Stimulated activated CD4-positive, alpha-beta T cell treated with anti-CD3 and anti-CD28 coated beads, Interleukin-15, amount 100 ng/mL, for 48 hours (primary cell): ENCODE measurements around the gene ZBTB7B.
"Not testable (repeated sequence)": the region's sequence is repeated elsewhere in the genome, so short reads cannot be mapped to it uniquely, and the experiment has no call there.

ENCODE experiments used
- DNase-seq, 2 donors: peaks; one replicate each; pipeline ENCODE4 v3.0.0-alpha.2; 2020; ENCODE audit warnings: low read depth in 2 of 2

The ZBTB7B gene

DNA sequence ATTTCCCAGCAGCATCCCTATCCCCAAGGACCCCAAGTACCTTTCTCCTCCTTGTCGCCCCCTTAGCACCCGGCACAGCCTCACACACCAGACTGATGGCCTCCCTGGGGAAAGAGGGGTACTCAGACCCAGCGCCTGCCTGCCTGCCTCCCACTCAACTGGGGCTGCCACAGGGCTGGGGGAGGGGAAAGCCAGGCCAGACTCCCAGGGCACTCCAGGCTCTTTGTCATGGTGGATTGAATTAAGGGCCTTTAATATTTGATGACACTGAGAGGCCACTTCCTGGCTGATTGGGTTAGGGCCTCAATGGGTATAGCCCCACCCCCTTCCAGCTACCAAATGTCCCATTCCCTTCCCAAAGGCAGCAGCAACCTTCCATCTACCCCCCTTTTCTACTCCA lies 33.9 kb upstream of the ZBTB7B start:
- DNase-seq = no peak

DNA sequence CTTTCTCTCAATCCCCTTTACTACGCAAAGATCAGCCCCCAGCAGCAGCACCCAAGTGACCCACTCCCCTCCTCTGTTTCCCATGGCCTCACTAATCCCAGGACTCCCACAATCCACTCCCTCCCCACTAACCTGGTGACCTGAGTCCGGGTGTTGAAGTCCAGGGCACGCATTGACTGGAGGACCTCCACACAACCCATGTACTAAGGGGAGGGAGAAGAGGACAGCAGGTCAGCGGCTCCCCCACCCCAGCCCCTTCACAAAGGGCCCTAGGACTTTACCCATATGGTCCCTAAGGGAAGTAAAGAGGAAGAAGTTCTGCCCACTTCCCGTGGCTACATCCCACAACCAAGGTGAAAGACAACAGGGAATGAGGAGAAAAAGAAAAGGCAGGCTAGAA lies 33.4 kb upstream of the ZBTB7B start:
- DNase-seq = no peak

DNA sequence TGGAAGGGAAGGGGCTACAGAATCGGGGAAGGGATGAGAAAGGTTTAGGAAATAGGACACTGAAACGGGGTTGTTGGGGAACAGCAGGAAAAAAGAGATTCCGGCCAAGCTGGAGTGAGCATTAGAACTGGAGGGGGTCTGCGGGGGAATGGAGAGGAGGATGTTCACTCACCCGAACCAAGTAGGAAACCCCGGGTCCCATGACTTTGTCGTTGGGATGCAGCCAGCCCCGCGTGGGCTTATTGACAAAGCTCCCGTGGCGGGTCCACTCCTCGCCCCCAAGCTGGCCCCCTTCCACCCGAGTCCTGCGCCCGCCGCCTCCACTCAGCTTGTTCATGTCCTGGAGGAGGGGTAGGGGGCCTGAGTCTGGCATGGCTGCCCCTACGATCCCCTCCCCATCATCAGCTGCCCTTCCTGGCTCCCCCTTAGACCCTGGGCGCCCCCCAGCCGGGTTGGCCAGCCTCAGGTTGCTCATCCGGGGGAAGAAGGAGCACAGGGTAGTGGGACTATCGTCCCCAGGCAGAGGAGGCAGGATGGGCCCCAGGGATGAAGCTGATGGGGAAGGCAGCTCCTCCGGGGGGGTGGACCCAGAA lies 32.6 kb upstream of the ZBTB7B start:
- DNase-seq = no peak

DNA sequence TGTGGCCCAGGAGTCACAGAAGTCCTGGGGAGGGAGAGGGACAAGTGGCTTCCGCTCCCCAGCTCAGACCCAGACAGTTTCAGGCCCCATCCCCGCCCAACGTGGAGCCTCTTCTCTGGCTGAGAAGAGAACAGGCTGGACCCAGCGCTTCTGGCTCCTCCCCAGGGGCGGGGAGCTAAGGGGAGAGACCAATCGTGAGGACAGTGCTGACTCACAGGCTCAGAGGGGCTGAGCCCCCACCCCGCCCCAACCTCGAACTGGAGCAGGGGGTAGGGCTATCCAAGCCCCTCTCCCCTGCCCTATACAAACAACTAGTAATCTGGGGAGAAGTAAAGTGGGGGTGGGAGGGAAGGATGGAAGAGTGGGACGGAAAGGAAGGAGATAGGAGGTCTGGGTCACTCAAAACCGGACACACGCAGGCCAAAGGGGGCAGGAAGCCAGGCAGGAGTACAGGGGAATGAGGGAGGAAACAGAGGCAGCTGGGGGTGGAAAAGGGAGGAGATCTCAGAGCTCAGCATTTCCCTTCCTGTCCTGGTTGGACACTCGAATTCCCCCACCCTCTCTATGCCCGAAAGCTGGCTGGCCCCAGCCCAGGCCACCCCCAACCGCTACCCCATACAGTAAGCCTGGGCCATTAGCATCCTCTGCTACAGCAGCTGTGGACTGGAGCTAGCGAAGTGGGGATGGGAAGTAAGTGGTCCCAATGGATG lies 31.8 kb upstream of the ZBTB7B start, which contains the start of gene SHC1:
Gene SHC1, minus strand, starts transcription at position 117 of the 710 bp plus-strand sequence. CDS start 221 bp downstream, outside the sequence.
- DNase-seq = peak in 1 of 2 donors; percentile 31

DNA sequence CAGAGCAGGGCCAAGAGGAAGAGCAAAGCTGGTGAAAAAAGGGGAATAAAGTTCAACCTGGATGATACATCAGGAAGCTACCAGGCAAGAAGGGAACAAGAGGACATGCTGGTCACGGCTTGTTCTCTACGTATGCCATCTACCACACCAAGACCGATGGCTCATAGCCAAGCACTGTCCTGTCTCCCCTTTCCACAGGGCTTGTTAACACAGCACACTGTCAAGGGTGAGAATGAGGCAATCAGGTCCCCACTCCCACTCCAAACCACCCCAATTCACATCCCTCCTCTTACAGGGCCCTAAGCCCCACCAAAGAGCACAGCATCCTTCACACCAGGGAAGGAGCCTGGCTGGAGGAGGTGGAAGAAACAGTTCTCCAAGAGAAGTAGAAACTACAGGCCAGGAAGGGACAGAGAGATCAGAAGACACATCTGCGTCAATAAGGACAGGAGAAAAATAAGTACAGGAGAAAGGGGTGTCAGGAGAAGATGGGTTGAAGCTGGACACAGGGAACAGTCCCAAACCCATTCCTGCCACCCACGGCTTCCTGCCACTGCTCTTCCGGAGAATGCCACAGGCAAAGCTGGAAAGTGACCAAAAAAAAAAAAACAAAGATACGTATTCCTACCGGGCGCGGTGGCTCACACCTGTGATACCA lies 31.1 kb upstream of the ZBTB7B start:
- DNase-seq = no peak

DNA sequence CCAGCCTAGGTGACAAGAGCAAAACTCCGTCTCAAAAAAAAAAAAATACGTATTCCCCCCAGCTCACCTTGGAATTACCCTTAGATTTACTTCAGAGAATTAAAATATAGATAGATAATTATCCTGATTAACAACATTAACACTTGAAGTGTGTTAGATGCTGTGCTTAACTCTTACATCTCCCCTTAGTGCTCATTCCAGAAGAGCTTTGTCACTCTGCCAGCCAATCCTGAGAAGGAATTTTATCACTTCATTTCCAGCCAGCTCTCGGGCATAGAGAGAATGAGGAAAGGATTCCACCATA lies 30.4 kb upstream of the ZBTB7B start:
- no peak for DNase-seq

DNA sequence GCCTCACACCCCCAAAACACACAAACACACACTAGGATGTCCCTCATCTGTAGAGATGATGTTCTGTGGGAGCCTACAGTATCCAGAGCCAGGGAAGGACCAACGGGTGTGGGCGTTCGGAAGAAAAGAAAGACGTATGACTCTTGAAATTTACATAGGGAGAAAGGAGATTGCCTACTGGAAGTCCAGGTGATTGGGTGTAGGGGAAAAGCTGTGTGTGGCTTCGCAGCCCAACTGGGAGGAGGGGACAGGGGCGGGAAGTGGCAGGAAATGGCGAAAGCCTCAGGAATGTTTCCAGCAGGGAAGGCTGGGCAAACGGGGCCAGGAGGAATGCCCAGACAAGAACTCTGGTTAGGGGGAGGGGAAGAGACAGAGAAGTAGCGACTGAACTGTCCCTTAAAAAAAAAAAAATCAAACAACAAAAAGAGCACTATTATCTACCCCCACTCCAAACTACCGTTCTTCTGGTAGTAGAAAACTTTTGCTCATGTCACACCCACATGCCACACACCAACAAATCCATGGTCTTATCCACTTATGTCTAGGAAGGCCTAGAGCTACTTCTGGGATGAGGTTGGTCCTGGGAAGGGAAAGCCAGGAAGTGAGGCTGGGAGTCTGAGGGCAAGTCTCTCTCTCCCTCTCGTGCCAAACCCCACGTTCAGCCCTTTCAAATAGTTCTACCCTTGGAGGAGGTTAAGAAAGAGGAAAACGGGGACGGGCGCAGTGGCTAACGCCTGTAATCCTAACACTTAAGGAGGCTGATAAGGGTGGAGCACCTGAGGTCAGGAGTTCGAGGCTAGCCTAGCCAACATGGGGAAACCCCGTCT lies 29.9 kb upstream of the ZBTB7B start:
- DNase-seq = no peak

DNA sequence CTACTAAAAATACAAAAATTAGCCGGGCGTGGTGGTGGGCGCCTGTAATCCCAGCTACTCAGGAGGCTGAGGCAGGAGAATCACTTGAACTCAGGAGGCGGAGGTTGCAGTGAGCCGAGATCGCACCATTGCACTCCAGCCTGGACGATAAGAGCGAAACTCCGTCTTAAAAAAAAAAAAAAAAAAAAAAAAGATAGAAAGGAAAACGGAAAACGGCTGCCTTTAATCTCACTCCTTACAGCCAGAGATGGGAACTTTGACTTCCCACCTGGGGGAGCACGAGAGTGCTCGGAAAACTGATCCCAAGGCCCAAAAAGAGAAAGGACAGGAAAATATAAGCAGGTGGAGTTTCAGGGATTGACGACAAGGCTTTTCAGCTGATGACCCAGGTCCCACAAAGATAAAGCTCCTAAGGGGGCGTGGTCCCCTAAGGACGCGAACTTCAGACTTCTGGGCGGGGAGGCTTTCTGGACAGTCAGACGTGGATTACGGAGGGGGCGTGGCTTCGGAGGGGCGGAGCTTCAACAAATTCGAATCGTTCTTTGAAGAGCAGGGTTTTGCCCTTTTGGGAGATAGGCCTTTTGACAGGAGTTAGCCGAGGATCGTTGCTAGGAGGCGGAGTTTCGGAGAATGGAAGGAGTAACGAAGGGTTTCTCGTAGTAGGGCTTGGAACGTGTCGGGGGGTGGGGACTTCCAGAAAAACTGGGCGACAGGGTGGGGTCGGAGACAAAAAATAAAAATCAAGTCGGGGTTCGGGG lies 29.1 kb upstream of the ZBTB7B start:
- peak; percentile 92 to 95 for DNase-seq

DNA sequence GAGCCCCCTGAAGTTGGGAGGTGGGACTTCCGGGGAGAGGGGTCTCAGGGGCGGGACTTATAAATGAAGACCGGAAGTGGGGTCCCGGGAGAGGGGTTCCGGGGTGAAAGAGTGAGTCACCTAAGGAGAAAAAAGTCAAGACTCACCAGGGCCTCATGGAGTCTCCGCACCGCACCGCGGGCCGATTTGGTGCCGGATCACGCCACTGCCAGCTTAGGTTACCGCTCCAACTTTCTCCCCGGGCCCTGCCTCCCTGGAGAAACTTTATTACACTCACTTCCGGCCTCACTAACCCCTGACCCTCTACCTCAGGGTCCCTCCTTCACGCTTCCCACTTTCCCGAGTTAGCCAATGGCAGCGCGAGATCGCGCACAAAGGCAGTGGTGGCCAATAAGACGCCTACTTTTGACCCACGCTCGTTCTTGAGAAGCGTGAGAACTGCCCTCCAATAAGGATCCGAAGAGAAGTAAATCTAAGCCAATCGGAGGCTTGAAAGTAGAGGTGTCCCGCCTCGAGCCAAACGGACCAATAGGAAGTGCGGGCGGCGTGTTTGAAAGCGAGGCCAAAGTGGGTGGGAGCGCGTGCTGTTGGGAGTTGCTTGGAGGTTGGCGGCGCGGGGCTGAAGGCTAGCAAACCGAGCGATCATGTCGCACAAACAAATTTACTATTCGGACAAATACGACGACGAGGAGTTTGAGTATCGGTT lies 28.3 kb upstream of the ZBTB7B start, which contains the start of gene CKS1B:
Gene CKS1B, plus strand, starts transcription at position 580 of the 706 bp plus-strand sequence. Its CDS starts 65 bp downstream, at position 645.
- peak; percentile 89 to 94 for DNase-seq

DNA sequence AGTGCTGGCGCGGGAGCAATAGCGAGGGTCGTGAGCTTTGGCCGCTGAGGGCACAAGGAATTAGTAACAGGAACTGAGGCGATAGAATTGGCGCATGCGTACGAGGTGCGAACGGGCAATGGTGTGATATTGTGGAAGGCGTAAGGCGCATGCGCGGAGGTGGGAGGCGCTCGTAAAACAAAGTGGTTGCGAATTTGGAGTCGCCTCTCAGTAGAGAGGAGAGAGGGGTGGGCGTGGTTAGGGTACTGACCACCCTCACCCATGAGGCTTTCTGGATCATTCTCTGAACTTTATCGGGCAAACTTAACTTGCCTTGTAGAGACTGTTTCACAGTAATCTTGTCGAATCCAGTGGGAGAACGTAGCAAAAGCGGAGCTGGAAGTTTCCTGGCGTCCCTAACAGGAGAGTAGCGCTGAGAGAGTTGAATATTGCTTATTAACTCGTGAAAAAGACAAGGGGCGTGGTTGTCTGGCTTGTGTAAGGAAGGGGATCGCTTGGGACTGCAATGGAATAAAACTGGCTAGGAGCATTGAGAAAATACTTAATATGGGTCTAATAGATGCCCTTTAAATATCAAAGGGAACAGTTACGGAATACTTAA lies 27.7 kb upstream of the ZBTB7B start:
- DNase-seq = peak; percentile 89 to 93

DNA sequence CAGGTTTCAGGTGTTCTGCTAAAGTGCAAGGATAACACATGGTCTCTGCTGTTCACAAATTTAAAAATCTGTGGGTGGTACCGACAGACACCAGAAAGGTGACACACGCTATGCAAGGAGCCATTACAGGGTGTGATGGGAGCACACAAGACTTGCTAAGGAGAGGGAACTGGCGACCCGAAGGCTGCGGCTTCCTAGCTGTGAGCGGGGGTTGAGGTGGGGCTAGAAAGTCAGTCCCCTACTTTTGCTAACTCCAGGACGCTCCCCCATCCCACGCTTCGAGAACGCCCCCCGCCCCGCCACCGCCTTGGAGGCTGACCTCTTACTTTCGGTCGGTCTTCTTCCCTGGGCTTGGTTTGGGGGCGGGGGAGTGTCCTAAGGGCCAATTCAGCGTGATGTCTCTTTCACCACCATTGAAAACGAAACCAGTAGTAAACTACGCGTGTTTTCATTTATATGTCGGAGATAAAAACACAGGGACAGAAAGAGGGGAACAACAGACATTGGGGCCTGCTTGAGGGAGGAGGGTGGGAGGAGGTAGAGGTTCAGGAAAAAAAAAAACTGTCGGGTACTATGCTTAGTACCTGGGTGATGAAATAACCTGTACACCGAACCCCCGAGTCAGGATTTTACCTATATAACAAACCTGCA lies 27.1 kb upstream of the ZBTB7B start:
- peak in 1 of 2 donors; percentile 48 for DNase-seq

DNA sequence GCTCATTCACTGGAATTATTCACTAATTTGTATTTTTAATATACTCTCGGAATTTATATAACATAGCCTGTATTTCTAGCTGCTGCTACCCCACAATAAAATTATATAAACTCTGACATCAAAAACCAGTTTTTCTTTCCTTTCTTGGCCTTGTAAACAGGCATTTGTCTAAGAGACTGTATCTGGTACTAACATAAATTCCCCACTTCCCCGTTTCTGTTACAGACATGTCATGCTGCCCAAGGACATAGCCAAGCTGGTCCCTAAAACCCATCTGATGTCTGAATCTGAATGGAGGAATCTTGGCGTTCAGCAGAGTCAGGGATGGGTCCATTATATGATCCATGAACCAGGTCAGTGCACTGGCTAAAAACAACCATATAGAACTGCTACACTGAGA lies 24.8 kb upstream of the ZBTB7B start:
- DNase-seq = not testable (repeated sequence)

DNA sequence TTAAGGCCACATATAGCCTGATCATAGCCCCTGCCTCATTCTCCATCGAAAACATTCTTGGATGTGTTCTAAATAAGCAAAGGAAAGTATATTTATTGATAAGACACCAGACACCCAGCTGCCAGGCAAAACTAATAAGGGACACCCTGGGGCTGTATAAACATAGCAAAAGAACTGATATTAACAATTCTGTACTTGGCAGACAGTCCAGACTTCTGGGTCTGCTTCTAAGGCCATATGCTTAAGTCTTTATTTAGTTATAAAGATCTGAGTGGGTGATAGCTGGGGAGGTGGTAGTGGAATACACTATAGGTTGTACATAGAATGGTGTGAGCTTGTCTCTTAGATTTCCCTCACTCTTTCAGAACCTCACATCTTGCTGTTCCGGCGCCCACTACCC lies 24.2 kb upstream of the ZBTB7B start:
- no peak for DNase-seq

DNA sequence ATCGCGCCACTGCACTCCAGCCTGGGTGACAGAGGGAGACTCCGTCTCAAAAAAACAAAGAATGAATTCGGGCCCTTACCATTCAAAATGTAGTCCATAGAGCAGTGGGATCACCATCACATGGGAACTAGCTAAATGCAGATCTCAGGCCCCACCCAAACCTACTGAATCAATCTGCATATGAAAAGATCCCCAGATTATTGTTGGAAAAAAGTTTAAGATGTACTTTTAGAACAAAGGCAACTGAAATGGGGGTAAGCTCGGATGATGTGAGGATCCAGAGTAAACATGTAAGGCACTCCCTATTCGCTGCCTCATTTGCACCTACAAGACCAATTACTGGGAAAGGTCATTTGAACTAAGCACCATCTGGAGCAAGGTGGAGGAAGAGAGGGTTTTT lies 20.3 kb upstream of the ZBTB7B start:
- no peak for DNase-seq

DNA sequence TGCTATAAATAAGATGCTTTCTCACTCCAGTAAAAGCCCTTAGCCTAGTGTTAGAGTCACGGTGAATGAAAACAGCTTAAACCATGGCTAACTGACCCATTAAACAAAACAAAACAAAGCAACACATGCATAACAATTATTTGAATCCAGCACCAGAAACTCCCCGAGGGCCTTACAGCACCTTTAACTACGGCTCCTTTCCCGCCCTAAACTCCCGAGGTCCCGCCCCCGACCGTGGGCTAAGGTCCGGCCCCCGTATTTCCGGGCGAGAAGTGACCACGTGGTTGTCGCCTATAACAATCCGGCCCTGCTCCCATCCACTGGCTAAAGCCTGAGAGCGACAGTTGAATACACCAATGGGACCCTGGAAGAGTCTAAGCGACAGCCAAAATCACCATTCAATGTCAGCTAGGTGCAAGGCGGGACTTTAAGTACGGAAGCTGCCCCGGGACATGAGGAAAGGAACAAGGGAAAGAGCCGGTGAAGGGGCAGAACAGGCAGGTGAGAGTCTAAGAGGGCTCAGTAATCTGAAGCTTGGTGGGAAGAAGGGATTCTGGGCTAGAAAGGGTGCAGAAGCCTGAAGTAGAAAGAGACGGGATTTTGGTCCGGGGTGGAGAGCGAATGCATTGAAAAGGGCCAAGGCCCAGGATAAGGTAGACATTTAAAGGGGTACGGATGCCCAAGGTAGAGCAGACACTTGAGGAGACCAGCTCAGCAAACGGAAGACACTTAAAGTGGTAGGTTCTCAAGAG lies 19.5 kb upstream of the ZBTB7B start, which contains the start of gene FLAD1:
Gene FLAD1, plus strand, starts transcription at position 448 of the 752 bp plus-strand sequence. CDS start 351 bp downstream, outside the sequence.
- DNase-seq = peak; percentile 95 to 97

DNA sequence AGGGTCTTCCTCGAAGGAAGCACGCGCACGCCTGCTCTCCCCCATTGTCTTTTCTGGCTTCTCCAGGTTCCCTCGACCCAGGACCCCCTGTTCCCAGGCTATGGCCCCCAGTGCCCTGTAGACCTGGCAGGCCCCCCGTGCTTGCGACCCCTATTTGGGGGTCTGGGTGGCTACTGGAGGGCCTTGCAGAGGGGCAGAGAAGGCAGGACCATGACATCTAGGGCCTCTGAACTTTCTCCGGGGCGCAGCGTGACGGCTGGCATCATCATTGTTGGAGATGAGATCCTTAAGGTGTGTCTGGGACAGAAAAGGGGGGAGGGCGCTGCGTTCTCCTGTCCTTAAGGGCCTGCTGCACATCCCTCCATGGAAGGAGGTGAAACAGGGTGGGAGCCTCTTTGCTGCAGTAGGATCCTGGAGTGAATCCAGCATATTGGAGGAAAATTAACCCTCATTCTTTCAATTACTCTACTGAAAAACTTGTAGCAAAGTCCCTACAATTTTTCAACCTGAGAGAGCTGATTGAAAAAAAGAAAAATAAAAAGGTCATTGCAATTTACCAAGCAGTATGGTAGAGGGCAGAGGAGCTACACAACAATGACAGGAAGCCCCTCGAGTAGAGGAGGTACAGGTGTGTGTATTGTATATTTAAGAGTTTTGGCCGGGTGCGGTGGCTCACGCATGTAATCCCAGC lies 18.7 kb upstream of the ZBTB7B start:
- DNase-seq = no peak

DNA sequence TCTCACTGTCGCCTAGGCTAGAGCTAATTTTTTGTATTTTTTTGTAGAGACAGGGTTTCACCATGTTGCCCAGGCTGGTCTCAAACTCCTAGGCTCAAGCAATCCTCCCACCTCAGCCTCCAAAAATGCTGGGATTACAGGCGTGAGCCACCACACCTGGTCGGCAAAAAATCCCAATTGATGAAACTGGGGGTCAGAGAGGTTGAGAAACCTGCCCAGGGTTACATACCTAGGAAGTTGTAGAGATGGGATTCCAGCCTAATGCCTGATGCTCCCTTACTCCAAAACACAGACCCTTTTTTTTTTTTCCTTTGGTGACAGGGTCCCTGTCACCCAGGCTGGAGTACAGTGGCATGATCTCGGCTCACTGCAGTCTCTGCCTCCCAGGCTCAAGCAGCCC lies 15.9 kb upstream of the ZBTB7B start:
- not testable (repeated sequence) for DNase-seq

DNA sequence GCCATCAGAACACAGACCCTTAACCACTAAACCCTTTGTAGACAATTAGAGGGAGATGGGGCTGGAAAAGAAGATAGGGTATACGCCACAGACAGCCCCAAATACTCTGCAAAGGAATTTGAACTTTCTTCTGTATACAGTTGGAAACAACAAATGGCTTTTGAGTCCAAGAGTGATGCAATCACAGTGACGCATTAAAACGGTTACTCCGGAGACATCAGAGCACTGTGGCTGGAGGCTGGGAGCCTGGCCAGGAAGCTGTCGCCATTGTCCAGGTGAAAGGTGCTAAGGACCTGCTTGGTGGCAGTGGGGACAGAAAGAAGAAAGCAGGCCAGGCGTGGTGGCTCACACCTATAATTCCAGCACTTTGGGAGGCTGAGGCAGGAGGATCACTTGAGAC lies 15.3 kb upstream of the ZBTB7B start:
- no peak for DNase-seq
